Stomach smooth muscle (tissue), 2 donors: Measurements from ENCODE around the gene SULT2B1.

Source experiments
- H3K27ac ChIP-seq: one replicate; pipeline ENCODE4 v1.7.0; 2013; ENCODE audit warnings: mild to moderate bottlenecking, low read length, inconsistent platforms
- H3K27me3 ChIP-seq, 2 donors: one replicate each; pipeline ENCODE4 v1.7.0; 2013; ENCODE audit warnings: low read length in 2 of 2; ENCODE audit not compliant: insufficient read depth in 2 of 2, control insufficient read depth in 1 of 2
- H3K36me3 ChIP-seq, 2 donors: one replicate each; pipeline ENCODE4 v1.7.0; 2013; ENCODE audit warnings: low read length in 2 of 2; ENCODE audit not compliant: control insufficient read depth in 2 of 2, insufficient read depth in 2 of 2
- H3K4me1 ChIP-seq: one replicate; pipeline ENCODE4 v1.7.0; 2013; ENCODE audit warnings: low read length; ENCODE audit not compliant: control insufficient read depth, insufficient read depth
- H3K4me3 ChIP-seq, 2 donors: one replicate each; pipeline ENCODE4 v1.7.0; 2013; ENCODE audit warnings: low read length in 2 of 2
- H3K9ac ChIP-seq, 2 donors: one replicate each; pipeline ENCODE4 v1.7.0; 2013; ENCODE audit warnings: low read length in 2 of 2, mild to moderate bottlenecking in 1 of 2
- H3K9me3 ChIP-seq, 2 donors: one replicate each; pipeline ENCODE4 v1.7.0; 2013; ENCODE audit warnings: low read length in 2 of 2; ENCODE audit not compliant: control insufficient read depth in 2 of 2
- donor health status: healthy.
- donor health status: Pancreatic carcinoma.

Gene SULT2B1

GRCh38 chr19:48624067-48624594 lies 72.2 kb downstream of the SULT2B1 start:
- H3K4me1 ChIP-seq, result peaks cover 34% of the 10 kb centered on the region
- H3K27ac ChIP-seq, result peak overlapping the region; percentile 85
- peak overlapping the region; percentile 60 to 75 for H3K4me3 ChIP-seq
- no peaks in the 10 kb centered on the region for H3K27me3 ChIP-seq
- H3K9me3 ChIP-seq, result no peaks in the 10 kb centered on the region
- H3K36me3 ChIP-seq, result no peaks in the 10 kb centered on the region
- H3K9ac ChIP-seq, result peak overlapping the region; percentile 62 to 80

- H3K4me1 ChIP-seq, result peaks cover 36% of the 10 kb centered on the region
- H3K9ac ChIP-seq, result peak overlapping the region; percentile 22 to 74
These were observed 73.1 kb downstream of the SULT2B1 start for GRCh38 chr19:48624791-48625723.

GRCh38 chr19:48625891-48626327 lies 73.9 kb downstream of the SULT2B1 start:
- peaks cover 43% of the 10 kb centered on the region for H3K4me1 ChIP-seq
- peaks cover 0 to 3% of the 10 kb centered on the region in 2 donors for H3K36me3 ChIP-seq
- no peak overlapping the region for H3K9ac ChIP-seq
- H3K27ac ChIP-seq, result no peak overlapping the region
- no peaks in the 10 kb centered on the region for H3K9me3 ChIP-seq
- H3K27me3 ChIP-seq, result no peaks in the 10 kb centered on the region
- no peak overlapping the region for H3K4me3 ChIP-seq

More at GRCh38 chr19:48624791-48625723, 73.1 kb downstream of the SULT2B1 start:
- H3K27me3 ChIP-seq, result no peaks in the 10 kb centered on the region
- peak overlapping the region; percentile 67 for H3K27ac ChIP-seq
- no peaks in the 10 kb centered on the region for H3K9me3 ChIP-seq
- peaks cover 0 to 2% of the 10 kb centered on the region in 2 donors for H3K36me3 ChIP-seq
- H3K4me3 ChIP-seq, result peak overlapping the region; percentile 60 to 75

GRCh38 chr19:48627201-48627864 lies 75.4 kb downstream of the SULT2B1 start:
- no peak overlapping the region for H3K4me3 ChIP-seq
- H3K9me3 ChIP-seq, result no peaks in the 10 kb centered on the region
- peaks cover 0 to 10% of the 10 kb centered on the region in 2 donors for H3K36me3 ChIP-seq
- H3K9ac ChIP-seq, result no peak overlapping the region
- peaks cover 52% of the 10 kb centered on the region for H3K4me1 ChIP-seq
- no peak overlapping the region for H3K27ac ChIP-seq
- H3K27me3 ChIP-seq, result no peaks in the 10 kb centered on the region

GRCh38 chr19:48627865-48628314 lies 75.9 kb downstream of the SULT2B1 start:
- no peaks in the 10 kb centered on the region for H3K9me3 ChIP-seq
- peaks cover 55% of the 10 kb centered on the region for H3K4me1 ChIP-seq
- no peak overlapping the region for H3K9ac ChIP-seq
- peaks cover 0 to 15% of the 10 kb centered on the region in 2 donors for H3K36me3 ChIP-seq
- no peaks in the 10 kb centered on the region for H3K27me3 ChIP-seq
- no peak overlapping the region for H3K27ac ChIP-seq
- H3K4me3 ChIP-seq, result no peak overlapping the region

GRCh38 chr19:48628486-48629296 lies 76.7 kb downstream of the SULT2B1 start:
- H3K27ac ChIP-seq, result peak overlapping the region; percentile 74

GRCh38 chr19:48629297-48629598 lies 77.3 kb downstream of the SULT2B1 start:
- Histone ChIP-seq H3K27ac (peak overlapping the region; percentile 74), H3K36me3 (peaks cover 0 to 20% of the 10 kb centered on the region in 2 donors), H3K9me3 (no peaks in the 10 kb centered on the region), H3K4me1 (peaks cover 57% of the 10 kb centered on the region), H3K9ac (no peak overlapping the region), H3K27me3 (no peaks in the 10 kb centered on the region), H3K4me3 (no peak overlapping the region)

More at GRCh38 chr19:48628486-48629296, 76.7 kb downstream of the SULT2B1 start:
- H3K9ac ChIP-seq, result no peak overlapping the region
- H3K9me3 ChIP-seq, result no peaks in the 10 kb centered on the region
- peaks cover 57% of the 10 kb centered on the region for H3K4me1 ChIP-seq
- no peak overlapping the region for H3K4me3 ChIP-seq
- H3K36me3 ChIP-seq, result peaks cover 0 to 20% of the 10 kb centered on the region in 2 donors
- H3K27me3 ChIP-seq, result no peaks in the 10 kb centered on the region

- no peaks in the 10 kb centered on the region for H3K27me3 ChIP-seq
- H3K36me3 ChIP-seq, result peaks cover 0 to 20% of the 10 kb centered on the region in 2 donors
- H3K27ac ChIP-seq, result peak overlapping the region; percentile 74
- H3K9ac ChIP-seq, result no peak overlapping the region
- H3K4me1 ChIP-seq, result peaks cover 56% of the 10 kb centered on the region
- peak overlapping the region in 1 of 2 donors; percentile 15 for H3K4me3 ChIP-seq
- no peaks in the 10 kb centered on the region for H3K9me3 ChIP-seq
These were observed 77.8 kb downstream of the SULT2B1 start for GRCh38 chr19:48629599-48630295.

GRCh38 chr19:48630296-48631063 lies 78.5 kb downstream of the SULT2B1 start:
- Histone ChIP-seq H3K4me3 (peak overlapping the region in 1 of 2 donors; percentile 40), H3K36me3 (peaks cover 0 to 20% of the 10 kb centered on the region in 2 donors), H3K4me1 (peaks cover 57% of the 10 kb centered on the region)

More at GRCh38 chr19:48630296-48631063, 78.5 kb downstream of the SULT2B1 start:
- H3K27me3 ChIP-seq, result no peaks in the 10 kb centered on the region
- peak overlapping the region; percentile 74 for H3K27ac ChIP-seq
- H3K9ac ChIP-seq, result peak overlapping the region; percentile 21 to 33
- H3K9me3 ChIP-seq, result no peaks in the 10 kb centered on the region
